A673 (cell line): ENCODE results near the gene HMCES. TPM values are rescaled to one million over a fixed set of nuclear protein-coding genes. Genes with fewer than 3 reads are reported as not detected.
"Not testable (repeated sequence)": the region's sequence is repeated elsewhere in the genome, so short reads cannot be mapped to it uniquely, and the experiment has no call there.

ENCODE experiments used
- BruUV-seq: library from RNA; stranded (reverse); fragments of 400-500 nt; replicated peaks from 2 replicates; lab custom pipeline; 2021; lab: Mats Ljungman, UMichigan
- CTCF ChIA-PET: fragments of 300-600 bp; sonication (Branson Sonifier 250); formaldehyde crosslinking; loops from one replicate; lab custom pipeline; 2022; ENCODE audit warnings: antibody characterized with exemption; lab: Charles Lee
- POLR2A ChIA-PET: fragments of 300-600 bp; sonication (Branson Sonifier 250); formaldehyde crosslinking; loops from one replicate; lab custom pipeline; 2022; ENCODE audit warnings: antibody characterized with exemption; ENCODE audit not compliant: low non-redundant PET; lab: Charles Lee
- DNase-seq: peaks from one replicate; pipeline ENCODE4 v3.0.0-alpha.2; 2015; ENCODE audit warnings: low spot score
- H3K27ac ChIP-seq: fragments of 200-600 bp; sonication (generic); 2 replicates; pipeline ENCODE4 v1.5.1; 2016; ENCODE audit warnings: mixed run types, low read depth, mild to moderate bottlenecking, mixed read lengths, antibody characterized with exemption, low read length; ENCODE audit not compliant: poor library complexity, severe bottlenecking
- H3K27me3 ChIP-seq: fragments of 200-600 bp; sonication (generic); replicated peaks from 2 replicates; pipeline ENCODE4 v1.6.1; 2017; ENCODE audit warnings: mixed run types, low read depth, mild to moderate bottlenecking, mixed read lengths, antibody characterized with exemption, low read length; ENCODE audit not compliant: insufficient read depth, poor library complexity
- H3K36me3 ChIP-seq: fragments of 200-600 bp; sonication (generic); 2 replicates; pipeline ENCODE4 v1.6.1; 2016; ENCODE audit warnings: mixed run types, mild to moderate bottlenecking, mixed read lengths, antibody characterized with exemption, low read length; ENCODE audit not compliant: insufficient read depth, poor library complexity, severe bottlenecking
- H3K4me1 ChIP-seq: fragments of 200-600 bp; sonication (generic); 2 replicates; pipeline ENCODE4 v1.6.1; 2017; ENCODE audit warnings: mixed run types, mild to moderate bottlenecking, mixed read lengths, antibody characterized with exemption, low read length; ENCODE audit not compliant: insufficient read depth, poor library complexity, severe bottlenecking
- H3K4me3 ChIP-seq: fragments of 200-600 bp; sonication (generic); 2 replicates; pipeline ENCODE4 v1.5.1; 2016; ENCODE audit warnings: low read depth, mixed run types, mild to moderate bottlenecking, mixed read lengths, low read length; ENCODE audit not compliant: poor library complexity, severe bottlenecking
- H3K9me3 ChIP-seq: fragments of 200-600 bp; sonication (generic); 2 replicates; pipeline ENCODE4 v1.6.1; 2016; ENCODE audit warnings: mixed run types, low read depth, mild to moderate bottlenecking, mixed read lengths, antibody characterized with exemption, low read length; ENCODE audit not compliant: poor library complexity, severe bottlenecking
- EZH2 ChIP-seq: fragments of 200-600 bp; sonication (generic); IDR thresholded peaks from 2 replicates; pipeline ENCODE4 v1.6.1; 2017; ENCODE audit warnings: borderline replicate concordance, low read depth, mild to moderate bottlenecking, mixed read lengths, antibody characterized with exemption, low read length; ENCODE audit not compliant: poor library complexity, severe bottlenecking
- intact Hi-C: fragments of 100-400 bp; cut with micrococcal nuclease; formaldehyde crosslinking; loops from one replicate; pipeline ENCODE4 v1.10.0; 2022; ENCODE audit not compliant: unreplicated experiment
- total RNA-seq: library from RNA; stranded (reverse); gene quantifications from 2 replicates; pipeline ENCODE4 v1.2.3, GENCODE V29; 2021
- TF ChIP-seq, protein P1 (sequence below): fragments of 300-800, 200-600 bp; sonication (generic); conservative IDR thresholded peaks from 2 replicates; pipeline ENCODE4 v1.5.1; 2017; ENCODE audit warnings: low read depth, mild to moderate bottlenecking, antibody characterized with exemption, low read length, moderate library complexity, mixed read lengths

Gene HMCES
- total RNA-seq, 1 experiment from 2014 or later: 52.2 TPM

DNA sequence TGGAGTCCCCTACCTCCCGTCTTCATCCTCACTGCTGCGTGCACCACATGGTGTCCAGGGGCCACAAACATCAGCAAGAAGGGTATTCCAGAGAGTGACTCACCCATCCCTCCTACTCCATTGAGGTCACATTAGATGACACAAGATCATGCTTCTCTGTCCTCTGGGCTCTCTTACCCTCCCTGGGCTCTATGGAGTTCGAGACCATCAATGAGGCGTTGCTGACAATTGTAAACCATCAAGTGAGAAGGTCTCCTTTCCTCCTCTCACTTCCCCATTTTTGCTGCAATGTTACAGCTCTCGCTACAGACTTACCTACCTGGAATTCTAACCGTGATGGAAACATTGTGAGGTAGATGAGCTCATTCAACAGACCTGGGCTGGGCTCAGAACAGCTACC is 51.7 kb downstream of the HMCES start:
- Histone ChIP-seq H3K9me3 (no peaks in the 10 kb centered on the region), H3K4me1 (no peaks in the 10 kb centered on the region), H3K36me3 (no peaks in the 10 kb centered on the region), H3K27me3 (no peaks in the 10 kb centered on the region), H3K27ac (no peak overlapping the region), H3K4me3 (no peak overlapping the region)
- POLR2A ChIA-PET: no interaction called here
- TF ChIP-seq EZH2: no peak
- TF ChIP-seq, protein P1, sequence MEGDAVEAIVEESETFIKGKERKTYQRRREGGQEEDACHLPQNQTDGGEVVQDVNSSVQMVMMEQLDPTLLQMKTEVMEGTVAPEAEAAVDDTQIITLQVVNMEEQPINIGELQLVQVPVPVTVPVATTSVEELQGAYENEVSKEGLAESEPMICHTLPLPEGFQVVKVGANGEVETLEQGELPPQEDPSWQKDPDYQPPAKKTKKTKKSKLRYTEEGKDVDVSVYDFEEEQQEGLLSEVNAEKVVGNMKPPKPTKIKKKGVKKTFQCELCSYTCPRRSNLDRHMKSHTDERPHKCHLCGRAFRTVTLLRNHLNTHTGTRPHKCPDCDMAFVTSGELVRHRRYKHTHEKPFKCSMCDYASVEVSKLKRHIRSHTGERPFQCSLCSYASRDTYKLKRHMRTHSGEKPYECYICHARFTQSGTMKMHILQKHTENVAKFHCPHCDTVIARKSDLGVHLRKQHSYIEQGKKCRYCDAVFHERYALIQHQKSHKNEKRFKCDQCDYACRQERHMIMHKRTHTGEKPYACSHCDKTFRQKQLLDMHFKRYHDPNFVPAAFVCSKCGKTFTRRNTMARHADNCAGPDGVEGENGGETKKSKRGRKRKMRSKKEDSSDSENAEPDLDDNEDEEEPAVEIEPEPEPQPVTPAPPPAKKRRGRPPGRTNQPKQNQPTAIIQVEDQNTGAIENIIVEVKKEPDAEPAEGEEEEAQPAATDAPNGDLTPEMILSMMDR: no peak
- intact Hi-C loops: no loop called here
- no peak for DNase-seq
- CTCF ChIA-PET: no interaction called here
- no TSS peak for BruUV-seq

DNA sequence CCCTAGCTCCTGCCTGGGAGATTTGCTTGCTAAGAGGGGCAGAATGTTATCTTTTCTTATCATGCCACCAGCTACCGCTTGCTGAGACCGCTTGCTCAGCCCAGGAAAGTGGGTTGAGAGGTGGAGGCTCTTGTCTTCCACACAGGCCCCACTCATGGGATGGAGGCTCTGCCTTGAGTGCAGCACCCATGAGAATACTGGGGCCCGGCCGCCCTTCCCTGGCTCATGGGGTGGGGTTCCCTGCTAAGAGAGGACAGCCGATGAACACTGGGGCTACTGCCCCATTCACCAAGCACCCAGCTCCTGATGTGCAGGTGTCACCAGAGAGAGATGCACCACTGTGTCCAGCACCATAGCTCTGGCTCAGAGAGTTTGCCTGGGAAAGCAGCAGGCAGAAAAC is 55.2 kb downstream of the HMCES start:
- ChIA-PET POLR2A (interaction anchor here (0.5 to 0.7 kb wide), 2 partner anchors 48 to 195 kb away, joined by 3 read pairs; no protein-coding TSS in a partner anchor), CTCF (no interaction called here)
- Histone ChIP-seq H3K36me3 (no peaks in the 10 kb centered on the region), H3K9me3 (no peaks in the 10 kb centered on the region), H3K27ac (no peak overlapping the region), H3K4me1 (no peaks in the 10 kb centered on the region), H3K4me3 (no peak overlapping the region), H3K27me3 (no peaks in the 10 kb centered on the region)
- DNase-seq: no peak
- no TSS peak for BruUV-seq
- TF ChIP-seq, protein P1: no peak
- TF ChIP-seq EZH2: no peak
- intact Hi-C loops: no loop called here

DNA sequence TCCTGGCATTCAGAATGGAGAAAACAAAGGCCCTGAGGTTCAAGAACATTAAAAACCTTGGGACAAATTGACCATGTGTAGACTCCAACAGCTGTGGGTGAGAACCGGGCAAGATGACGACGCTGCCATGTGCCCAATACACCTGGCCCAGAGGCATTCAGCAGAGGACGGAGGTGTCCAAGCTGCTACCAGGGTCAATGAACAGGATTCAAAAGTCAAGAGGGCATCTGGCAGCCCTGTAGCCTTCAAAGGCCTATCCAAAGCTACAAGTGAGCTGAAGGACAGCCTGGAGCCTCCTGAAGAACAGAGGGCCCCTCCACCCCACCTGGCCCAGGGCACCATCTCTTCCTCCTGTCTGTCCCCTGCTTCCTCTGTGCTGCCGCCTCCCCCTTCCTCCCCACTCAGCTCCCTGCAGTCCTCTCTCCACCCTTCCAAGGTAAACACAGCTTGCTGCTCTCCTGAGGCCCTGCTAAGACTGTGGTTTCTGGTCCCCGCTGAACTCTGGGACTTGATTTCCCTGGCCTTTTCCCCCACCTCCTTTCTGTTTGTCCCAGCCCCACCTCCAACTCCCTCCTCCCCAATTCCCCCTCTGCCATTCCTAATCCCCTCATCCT is 57.5 kb downstream of the HMCES start:
- ChIA-PET CTCF (no interaction called here), POLR2A (interaction anchor here (0.6 kb wide), 1 partner anchor 35 kb away, joined by 10 read pairs; no protein-coding TSS in a partner anchor)
- Histone ChIP-seq H3K4me1 (no peaks in the 10 kb centered on the region), H3K4me3 (no peak overlapping the region), H3K27me3 (no peaks in the 10 kb centered on the region), H3K9me3 (no peaks in the 10 kb centered on the region), H3K27ac (no peak overlapping the region), H3K36me3 (no peaks in the 10 kb centered on the region)
- no TSS peak for BruUV-seq
- TF ChIP-seq EZH2: no peak
- TF ChIP-seq, protein P1: no peak
- DNase-seq: no peak
- intact Hi-C loops: no loop called here

DNA sequence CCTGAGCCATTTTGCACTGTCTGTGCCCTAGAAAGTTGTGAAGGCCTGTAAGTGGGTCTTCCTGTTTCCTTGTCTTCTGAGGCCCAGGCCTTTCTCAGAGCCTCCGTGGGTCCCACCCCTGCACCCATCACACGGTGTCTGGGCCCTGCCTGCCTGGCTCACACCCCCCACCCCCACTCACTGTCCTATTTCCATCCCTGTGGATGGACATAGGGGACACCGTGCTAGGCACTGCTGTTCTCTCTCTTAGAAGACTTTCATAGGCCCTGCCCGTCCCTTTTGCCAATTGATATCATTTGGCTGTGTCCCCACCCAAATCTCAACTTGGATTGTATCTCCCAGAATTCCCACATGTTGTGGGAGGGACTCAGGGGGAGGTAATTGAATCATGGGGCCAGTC is 59.0 kb downstream of the HMCES start:
- DNase-seq, H3K27ac ChIP-seq, H3K4me1 ChIP-seq, POLR2A ChIA-PET, H3K4me3 ChIP-seq, H3K27me3 ChIP-seq, CTCF ChIA-PET, H3K36me3 ChIP-seq, H3K9me3 ChIP-seq, BruUV-seq, intact Hi-C loops: not testable (repeated sequence)

DNA sequence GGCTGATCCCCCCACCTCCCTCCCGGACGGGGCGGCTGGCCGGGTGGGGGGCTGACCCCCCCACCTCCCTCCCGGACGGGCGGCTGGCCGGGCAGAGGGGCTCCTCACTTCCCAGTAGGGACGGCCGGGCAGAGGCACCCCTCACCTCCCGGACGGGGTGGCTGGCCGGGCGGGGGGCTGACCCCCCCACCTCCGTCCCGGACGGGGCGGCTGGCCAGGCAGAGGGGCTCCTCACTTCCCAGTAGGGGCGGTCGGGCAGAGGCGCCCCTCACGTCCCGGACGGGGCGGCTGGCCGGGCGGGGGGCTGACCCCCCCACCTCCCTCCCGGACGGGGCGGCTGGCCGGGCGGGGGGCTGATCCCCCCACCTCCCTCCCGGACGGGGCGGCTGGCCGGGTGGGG is 60.5 kb downstream of the HMCES start:
- H3K36me3 ChIP-seq, H3K27ac ChIP-seq, intact Hi-C loops, H3K4me1 ChIP-seq, H3K27me3 ChIP-seq, H3K4me3 ChIP-seq, DNase-seq, POLR2A ChIA-PET, H3K9me3 ChIP-seq, BruUV-seq, CTCF ChIA-PET: not testable (repeated sequence)
